Naive thymus-derived CD4-positive, alpha-beta T cell (primary cell): ENCODE measurements around the gene CMA1. TPM values are rescaled to one million over a fixed set of nuclear protein-coding genes. Genes with fewer than 3 reads are reported as not detected.
"Not testable (repeated sequence)": the region's sequence is repeated elsewhere in the genome, so short reads cannot be mapped to it uniquely, and the experiment has no call there.

Source experiments
- ATAC-seq: fragments of 150-1000 bp; cut with Tn5 transposase; 2 replicates; pipeline ENCODE4 v1.10.0; 2021; ENCODE audit warnings: mild to moderate bottlenecking, moderate library complexity
- CTCF ChIA-PET: fragments of 350-600 bp; sonication (Branson Sonifier 250); formaldehyde crosslinking; loops from one replicate; lab custom pipeline; 2021; ENCODE audit warnings: antibody characterized with exemption; lab: Charles Lee
- POLR2A ChIA-PET: fragments of 350-600 bp; sonication (Branson Sonifier 250); formaldehyde crosslinking; loops from one replicate; lab custom pipeline; 2021; ENCODE audit warnings: antibody characterized with exemption, inconsistent platforms; lab: Charles Lee
- DNase-seq, 9 donors: peaks; one replicate each; pipeline versions ENCODE4 v3.0.0 to v3.0.0-alpha.2; 2020 to 2022; ENCODE audit warnings: mixed read lengths in 1 of 9
- H3K27ac ChIP-seq: one replicate; pipeline ENCODE4 v1.7.0; 2013; ENCODE audit warnings: mild to moderate bottlenecking, low read depth, low read length, moderate library complexity
- H3K27me3 ChIP-seq, 2 donors: one replicate each; pipeline ENCODE4 v1.7.0; 2013; ENCODE audit warnings: low read length in 2 of 2, mild to moderate bottlenecking in 2 of 2, moderate library complexity in 2 of 2; ENCODE audit not compliant: control insufficient read depth in 2 of 2, insufficient read depth in 2 of 2
- H3K36me3 ChIP-seq, 3 experiments: 1 replicate in 2 of 3; 2 replicates in 1 of 3; pipeline ENCODE4 v1.7.0; 2013; ENCODE audit warnings: low read length in 3 of 3, mild to moderate bottlenecking in 3 of 3, moderate library complexity in 1 of 3; ENCODE audit not compliant: insufficient read depth in 3 of 3, control insufficient read depth in 2 of 3
- H3K4me1 ChIP-seq, 2 donors: one replicate each; pipeline ENCODE4 v1.7.0; 2013; ENCODE audit warnings: low read length in 2 of 2, mild to moderate bottlenecking in 2 of 2, moderate library complexity in 1 of 2; ENCODE audit not compliant: control insufficient read depth in 2 of 2, insufficient read depth in 2 of 2
- H3K4me3 ChIP-seq: 2 replicates; pipeline ENCODE4 v1.7.0; 2013; ENCODE audit warnings: mild to moderate bottlenecking, low read length
- H3K9me3 ChIP-seq, 3 experiments: 1 replicate in 2 of 3; 2 replicates in 1 of 3; pipeline ENCODE4 v1.7.0; 2013; ENCODE audit warnings: low read length in 3 of 3; ENCODE audit not compliant: control insufficient read depth in 2 of 3
- H3K27ac Mint-ChIP-seq, 9 donors: one replicate each; pipeline ENCODE4 v1.8.0; 2020 to 2022; ENCODE audit warnings: mixed read lengths in 9 of 9, mild to moderate bottlenecking in 8 of 9, moderate library complexity in 5 of 9, inconsistent platforms in 2 of 9
- H3K27me3 Mint-ChIP-seq, 5 donors: one replicate each; pipeline ENCODE4 v1.8.0; 2021 to 2022; ENCODE audit warnings: mixed read lengths in 5 of 5, mild to moderate bottlenecking in 1 of 5
- H3K36me3 Mint-ChIP-seq, 5 donors: one replicate each; pipeline ENCODE4 v1.8.0; 2020 to 2022; ENCODE audit warnings: mixed read lengths in 5 of 5, mild to moderate bottlenecking in 3 of 5, inconsistent platforms in 1 of 5
- H3K4me1 Mint-ChIP-seq, 7 donors: one replicate each; pipeline ENCODE4 v1.8.0; 2020 to 2022; ENCODE audit warnings: mixed read lengths in 7 of 7, mild to moderate bottlenecking in 3 of 7, inconsistent platforms in 1 of 7
- H3K4me3 Mint-ChIP-seq, 10 donors: one replicate each; pipeline ENCODE4 v1.8.0; 2020 to 2022; ENCODE audit warnings: mild to moderate bottlenecking in 10 of 10, mixed read lengths in 10 of 10, moderate library complexity in 6 of 10, inconsistent platforms in 2 of 10
- H3K9me3 Mint-ChIP-seq, 11 donors: one replicate each; pipeline ENCODE4 v1.8.0; 2020 to 2022; ENCODE audit warnings: mixed read lengths in 11 of 11, mild to moderate bottlenecking in 4 of 11, inconsistent platforms in 1 of 11, moderate library complexity in 1 of 11
- intact Hi-C, 2 donors: fragments of 100-400 bp; cut with micrococcal nuclease; formaldehyde crosslinking; loops; one replicate each; pipeline ENCODE4 v1.15.1; 2023
- polyA plus RNA-seq, 2 donors: library from polyadenylated mRNA; unstranded; fragments of 300-500 nt; fragmentation: Illumina TruSeq; gene quantifications; one replicate each; pipeline ENCODE4 v1.2.3, GENCODE V29; 2021
- total RNA-seq, 6 experiments: library from RNA in 5 of 6; stranded (reverse) in 5 of 6; gene quantifications; 1 replicate in 5 of 6; 2 replicates in 1 of 6; pipeline ENCODE4 v1.2.3 and lab custom pipeline; 2021 to 2026

CMA1 gene
- total and polyA plus RNA-seq, 7 experiments from 2014 or later: 0.56 TPM; not detected in 6

DNA sequence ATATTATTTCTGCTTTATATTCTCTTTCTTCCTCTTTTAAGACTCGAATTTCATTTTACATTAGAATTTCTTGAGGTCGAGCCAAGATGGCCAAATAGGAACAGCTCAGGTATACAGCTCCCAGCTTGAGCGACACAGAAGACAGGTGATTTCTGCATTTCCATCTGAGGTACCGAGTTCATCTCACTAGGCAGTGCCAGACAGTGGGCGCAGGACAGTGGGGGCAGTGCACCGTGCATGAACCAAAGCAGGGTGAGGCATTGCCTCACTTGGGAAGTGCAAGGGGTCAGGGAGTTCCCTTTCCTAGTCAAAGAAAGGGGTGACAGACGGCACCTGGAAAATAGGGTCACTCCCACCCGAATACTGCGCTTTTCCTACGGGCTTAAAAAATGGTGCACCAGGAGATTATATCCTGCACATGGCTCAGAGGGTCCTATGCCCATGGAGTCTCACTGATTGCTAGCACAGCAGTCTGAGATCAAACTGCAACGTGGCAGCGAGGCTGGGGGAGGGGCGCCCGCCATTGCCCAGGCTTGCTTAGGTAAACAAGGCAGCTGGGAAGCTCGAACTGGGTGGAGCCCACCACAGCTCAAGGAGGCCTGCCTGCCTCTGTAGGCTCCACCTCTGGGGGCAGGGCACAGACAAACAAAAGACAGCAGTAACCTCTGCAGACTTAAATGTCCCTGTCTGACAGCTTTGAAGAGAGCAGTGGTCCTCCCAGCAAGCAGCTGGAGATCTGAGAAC lies 18.0 kb upstream of the CMA1 start:
- intact Hi-C loops, POLR2A ChIA-PET, H3K4me3 Mint-ChIP-seq, H3K4me3 ChIP-seq, H3K9me3 ChIP-seq, H3K27me3 ChIP-seq, H3K4me1 Mint-ChIP-seq, H3K36me3 ChIP-seq, H3K4me1 ChIP-seq, H3K27ac ChIP-seq, CTCF ChIA-PET, DNase-seq, H3K9me3 Mint-ChIP-seq, H3K27ac Mint-ChIP-seq, ATAC-seq, H3K36me3 Mint-ChIP-seq: not testable (repeated sequence)
- H3K27me3 Mint-ChIP-seq: peaks cover 5 to 29% (median 13%) of the 10 kb centered on the region in 5 donors

DNA sequence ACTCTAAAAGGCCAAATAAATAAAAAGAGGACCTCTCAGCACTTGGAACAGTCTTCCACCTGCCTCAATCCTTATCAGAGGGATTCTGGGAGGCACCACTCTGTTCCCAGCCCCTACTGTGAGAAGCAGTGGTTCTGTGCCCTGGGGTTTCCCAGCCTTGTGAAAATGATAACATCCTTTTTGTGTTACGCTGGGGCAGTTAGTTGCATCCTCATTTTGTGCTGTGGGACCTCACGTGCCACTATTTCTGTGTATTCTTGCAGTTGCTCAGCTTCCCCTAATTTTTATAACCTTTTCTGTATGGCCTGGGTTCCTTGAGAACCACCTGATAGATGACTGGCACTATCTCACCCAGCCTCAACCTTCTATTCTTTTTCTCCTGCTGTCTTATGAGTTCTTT lies 10.8 kb upstream of the CMA1 start:
- H3K4me1 ChIP-seq: no peaks in the 10 kb centered on the region
- intact Hi-C loops: no loop called here
- ATAC-seq (no peak), DNase-seq (no peak)
- POLR2A ChIA-PET: no interaction called here
- no peak overlapping the region for H3K27ac ChIP-seq
- H3K27me3 Mint-ChIP-seq: peaks cover 0 to 17% (median 10%) of the 10 kb centered on the region in 5 donors
- no peaks in the 10 kb centered on the region for H3K9me3 ChIP-seq
- no peak overlapping the region for H3K4me3 Mint-ChIP-seq
- no peaks in the 10 kb centered on the region for H3K27me3 ChIP-seq
- H3K4me1 Mint-ChIP-seq: peaks cover 0 to 5% (median 2%) of the 10 kb centered on the region in 7 donors
- no peak overlapping the region for H3K4me3 ChIP-seq
- no peak overlapping the region for H3K27ac Mint-ChIP-seq
- no peaks in the 10 kb centered on the region for H3K36me3 ChIP-seq
- CTCF ChIA-PET: no interaction called here
- H3K36me3 Mint-ChIP-seq: no peaks in the 10 kb centered on the region
- peaks cover 0 to 4% (median 0%) of the 10 kb centered on the region in 11 donors for H3K9me3 Mint-ChIP-seq

DNA sequence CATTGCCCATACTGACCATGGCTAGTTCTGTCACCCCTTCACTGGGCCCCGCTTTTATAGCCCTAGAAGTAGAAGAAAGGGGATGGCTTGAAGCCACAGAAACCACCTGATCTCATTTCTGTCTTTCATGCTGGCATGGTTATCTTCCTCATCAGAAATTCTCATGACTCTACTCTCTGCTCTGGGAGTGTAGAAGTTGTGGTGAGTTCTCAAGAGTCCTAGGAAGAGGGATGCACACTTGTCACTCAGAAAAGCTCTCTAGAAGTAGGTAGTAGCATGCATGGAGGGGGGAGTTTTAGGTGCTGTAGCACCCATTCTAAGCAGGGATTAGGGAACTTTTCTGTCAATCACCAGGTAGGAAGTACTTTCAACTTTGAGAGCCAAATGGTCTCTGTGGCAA lies 6.1 kb upstream of the CMA1 start:
- Histone ChIP-seq H3K4me1 (no peaks in the 10 kb centered on the region), H3K4me3 (no peak overlapping the region), H3K36me3 (no peaks in the 10 kb centered on the region), H3K27ac (no peak overlapping the region), H3K9me3 (no peaks in the 10 kb centered on the region), H3K27me3 (no peaks in the 10 kb centered on the region)
- Mint-ChIP-seq H3K9me3 (peaks cover 0 to 10% (median 0%) of the 10 kb centered on the region in 11 donors), H3K27ac (no peak overlapping the region), H3K4me3 (no peak overlapping the region), H3K4me1 (peaks cover 0 to 8% (median 2%) of the 10 kb centered on the region in 7 donors), H3K27me3 (peaks cover 3 to 18% (median 12%) of the 10 kb centered on the region in 5 donors), H3K36me3 (no peaks in the 10 kb centered on the region)
- DNase-seq: no peak
- POLR2A ChIA-PET: no interaction called here
- CTCF ChIA-PET: no interaction called here
- ATAC-seq: no peak
- intact Hi-C loops: no loop called here

DNA sequence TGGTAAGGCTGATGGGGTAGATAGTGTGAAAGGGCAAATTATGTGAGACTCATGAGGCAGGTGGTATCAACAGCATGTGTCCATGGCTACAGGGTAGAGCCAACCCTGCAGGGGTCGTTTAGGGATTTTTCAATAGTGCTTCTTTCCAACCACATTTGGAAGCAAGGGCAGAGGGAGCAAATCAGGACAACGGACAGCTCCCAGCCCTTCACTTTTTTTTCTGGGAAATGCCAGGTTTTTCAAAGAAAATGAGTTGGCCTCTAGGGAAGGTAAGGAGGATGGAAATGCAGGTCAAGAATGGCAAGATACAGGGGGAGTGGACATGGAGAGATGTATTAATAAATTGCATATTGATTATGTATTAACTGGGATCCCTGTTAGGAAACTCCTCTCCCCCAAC lies 4.9 kb upstream of the CMA1 start:
- Mint-ChIP-seq H3K27ac (peak overlapping the region in 1 of 9 donors; percentile 18), H3K4me1 (peaks cover 0 to 8% (median 2%) of the 10 kb centered on the region in 7 donors), H3K27me3 (peaks cover 8 to 23% (median 13%) of the 10 kb centered on the region in 5 donors), H3K4me3 (no peak overlapping the region), H3K36me3 (no peaks in the 10 kb centered on the region), H3K9me3 (peaks cover 0 to 10% (median 0%) of the 10 kb centered on the region in 11 donors)
- ATAC-seq: no peak
- H3K4me1 ChIP-seq: no peaks in the 10 kb centered on the region
- no peak overlapping the region for H3K27ac ChIP-seq
- no peaks in the 10 kb centered on the region for H3K9me3 ChIP-seq
- H3K36me3 ChIP-seq: no peaks in the 10 kb centered on the region
- no peak overlapping the region for H3K4me3 ChIP-seq
- intact Hi-C loops: no loop called here
- ChIA-PET CTCF (no interaction called here), POLR2A (no interaction called here)
- DNase-seq: no peak
- no peaks in the 10 kb centered on the region for H3K27me3 ChIP-seq

DNA sequence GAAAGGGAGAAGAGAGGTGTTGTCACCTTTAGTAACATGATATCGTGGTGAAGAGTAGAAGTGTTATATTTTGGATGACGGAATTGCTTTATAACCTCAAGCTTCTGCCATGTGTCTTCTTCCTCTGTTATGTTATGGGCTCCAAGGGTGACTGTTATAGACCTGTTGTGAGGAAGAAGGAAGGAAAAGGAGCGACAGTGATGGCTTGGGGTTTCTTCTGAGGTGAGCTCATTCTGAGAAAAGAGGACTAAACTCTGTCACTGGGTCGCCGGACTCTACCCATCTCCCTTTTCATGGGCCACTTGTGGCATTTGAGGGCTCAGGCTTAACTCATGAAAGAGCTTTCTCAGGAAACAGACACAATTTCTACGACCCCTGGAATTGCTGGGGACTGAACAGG lies 1.6 kb downstream of the CMA1 start:
- POLR2A ChIA-PET: no interaction called here
- H3K4me3 Mint-ChIP-seq: no peak overlapping the region

DNA sequence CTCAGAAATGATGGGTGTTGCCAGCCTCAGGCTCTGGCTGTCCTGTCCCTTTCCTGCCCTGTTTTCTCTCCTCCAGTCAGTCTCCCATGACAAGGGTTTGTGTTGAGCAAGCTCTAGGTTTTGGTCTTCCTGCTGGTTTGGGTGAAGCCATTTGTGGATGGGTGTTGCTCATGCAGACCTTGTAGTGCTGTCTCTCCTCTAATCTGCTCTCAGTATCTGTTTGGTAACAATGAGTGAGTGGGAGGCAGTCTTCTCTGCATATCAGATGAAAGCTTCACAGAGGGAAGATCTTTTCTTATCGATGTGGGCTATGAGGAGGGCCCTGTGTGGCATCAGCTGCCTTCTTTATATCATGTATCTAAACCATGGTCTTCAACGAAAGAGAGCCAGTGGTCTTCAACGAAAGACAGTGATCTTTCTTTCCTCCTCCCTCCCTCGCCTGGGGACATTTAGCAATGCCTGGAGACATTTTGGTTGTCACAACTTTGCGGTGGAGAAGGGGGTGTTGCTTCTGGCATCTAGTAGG lies 3.6 kb downstream of the CMA1 start:
- Mint-ChIP-seq H3K27ac (peak overlapping the region in 1 of 9 donors; percentile 41), H3K36me3 (peaks cover 0 to 17% (median 6%) of the 10 kb centered on the region in 5 donors), H3K4me1 (no peaks in the 10 kb centered on the region), H3K27me3 (peaks cover 0 to 19% (median 10%) of the 10 kb centered on the region in 5 donors), H3K9me3 (no peaks in the 10 kb centered on the region), H3K4me3 (no peak overlapping the region)
- Histone ChIP-seq H3K27me3 (no peaks in the 10 kb centered on the region), H3K27ac (no peak overlapping the region), H3K4me1 (no peaks in the 10 kb centered on the region), H3K9me3 (no peaks in the 10 kb centered on the region), H3K4me3 (no peak overlapping the region), H3K36me3 (no peaks in the 10 kb centered on the region)
- no peak for ATAC-seq
- DNase-seq: no peak
- POLR2A ChIA-PET: interaction anchor here (1.0 kb wide), 1 partner anchor 20 kb away, joined by 7 read pairs; no protein-coding TSS in a partner anchor
- CTCF ChIA-PET: no interaction called here
- intact Hi-C loops: no loop called here

More for the DNA sequence above, 1.6 kb downstream of the CMA1 start:
- Histone ChIP-seq H3K4me1 (no peaks in the 10 kb centered on the region), H3K4me3 (no peak overlapping the region), H3K27me3 (no peaks in the 10 kb centered on the region), H3K27ac (no peak overlapping the region), H3K36me3 (no peaks in the 10 kb centered on the region), H3K9me3 (no peaks in the 10 kb centered on the region)
- intact Hi-C loops: no loop called here
- CTCF ChIA-PET: no interaction called here
- DNase-seq (no peak), ATAC-seq (no peak)
- Mint-ChIP-seq H3K36me3 (peaks cover 0 to 16% (median 2%) of the 10 kb centered on the region in 5 donors), H3K27me3 (peaks cover 4 to 28% (median 8%) of the 10 kb centered on the region in 5 donors), H3K4me1 (no peaks in the 10 kb centered on the region), H3K27ac (no peak overlapping the region), H3K9me3 (no peaks in the 10 kb centered on the region)
